ENCODE data around the gene ESPL1. TPM values are rescaled to one million over a fixed set of nuclear protein-coding genes. Genes with fewer than 3 reads are reported as not detected.

Gene ESPL1
- total and polyA plus RNA-seq, 5 donors from 2014 or later = 0.05 to 2.7 (median 0.18) TPM; not detected in 1

DNA sequence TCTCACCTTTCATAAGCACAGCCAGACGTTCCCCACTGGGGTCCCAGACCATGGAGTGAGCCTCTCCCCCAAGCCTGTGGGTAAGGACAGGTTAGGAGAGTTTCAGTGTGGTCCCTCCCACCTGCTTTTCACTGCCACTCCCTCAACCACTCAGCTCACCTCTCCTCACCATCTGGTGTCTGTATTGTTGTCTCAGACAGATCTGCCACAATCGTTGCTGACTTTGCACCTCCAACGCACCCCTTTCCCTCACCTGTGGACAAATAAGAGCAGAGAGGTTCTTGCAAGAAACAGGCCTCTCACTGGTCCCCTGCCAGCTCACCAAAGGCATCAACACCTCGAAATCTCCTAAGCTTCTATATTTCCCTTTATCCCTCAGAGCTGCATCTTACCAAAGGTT is 40.2 kb downstream of the ESPL1 start:
- Histone ChIP-seq H3K4me1 (ENCODE audit: control insufficient read depth, insufficient read depth, low read length, poor library complexity, severe bottlenecking) (no peaks in the 10 kb centered on the region), H3K9me3 (ENCODE audit: control insufficient read depth in 2 of 2, low read length in 2 of 2) (no peaks in the 10 kb centered on the region), H3K36me3 (ENCODE audit: control insufficient read depth, insufficient read depth, low read length) (peaks cover 59% of the 10 kb centered on the region), H3K27me3 (ENCODE audit: control insufficient read depth, insufficient read depth, low read length) (no peaks in the 10 kb centered on the region), H3K27ac (ENCODE audit: insufficient read depth, low read length, poor library complexity, severe bottlenecking) (no peak overlapping the region), H3K4me3 (ENCODE audit: low read depth, low read length) (no peak overlapping the region)
- H3K36me3 Mint-ChIP-seq = peaks cover 32% of the 10 kb centered on the region
- DNase-seq (no peak), ATAC-seq (ENCODE audit: low read depth in 2 of 2) (no peak)
- peaks cover 0 to 12% (median 3%) of the 10 kb centered on the region in 4 donors for H3K4me1 Mint-ChIP-seq
- peak overlapping the region in 1 of 3 donors; percentile 67 for H3K27ac Mint-ChIP-seq
- no peaks in the 10 kb centered on the region for H3K27me3 Mint-ChIP-seq
- no peaks in the 10 kb centered on the region for H3K9me3 Mint-ChIP-seq
- H3K4me3 Mint-ChIP-seq = no peak overlapping the region

DNA sequence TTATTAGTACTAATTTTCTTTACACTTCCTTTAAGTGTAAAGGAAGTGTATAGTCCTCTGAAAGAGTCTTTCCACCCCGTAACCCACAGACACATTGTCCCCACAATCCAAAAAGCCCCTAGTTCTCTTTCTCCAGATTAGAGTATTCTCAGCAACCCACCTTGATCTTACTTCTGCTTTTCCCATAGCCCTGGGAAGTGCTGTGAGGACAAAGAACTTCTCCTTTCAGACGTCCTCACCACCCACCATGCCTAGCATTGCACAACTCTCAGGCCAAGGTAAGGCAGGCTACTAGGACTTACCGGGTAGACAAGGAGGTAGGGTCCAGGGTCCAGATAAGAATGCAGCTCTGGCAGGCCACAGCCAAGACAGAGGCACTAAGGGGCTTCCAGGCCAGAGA is 45.9 kb downstream of the ESPL1 start:
- Mint-ChIP-seq H3K27ac (no peak overlapping the region), H3K4me3 (no peak overlapping the region), H3K27me3 (no peaks in the 10 kb centered on the region), H3K9me3 (no peaks in the 10 kb centered on the region), H3K4me1 (peaks cover 0 to 9% (median 6%) of the 10 kb centered on the region in 4 donors), H3K36me3 (peaks cover 29% of the 10 kb centered on the region)
- ATAC-seq (ENCODE audit: low read depth in 2 of 2) = no peak
- no peak overlapping the region for H3K4me3 ChIP-seq (ENCODE audit: low read depth, low read length)
- no peak overlapping the region for H3K27ac ChIP-seq (ENCODE audit: insufficient read depth, low read length, poor library complexity, severe bottlenecking)
- H3K4me1 ChIP-seq (ENCODE audit: control insufficient read depth, insufficient read depth, low read length, poor library complexity, severe bottlenecking) = no peaks in the 10 kb centered on the region
- no peaks in the 10 kb centered on the region for H3K27me3 ChIP-seq (ENCODE audit: control insufficient read depth, insufficient read depth, low read length)
- H3K36me3 ChIP-seq (ENCODE audit: control insufficient read depth, insufficient read depth, low read length) = peaks cover 47% of the 10 kb centered on the region
- DNase-seq = no peak
- H3K9me3 ChIP-seq (ENCODE audit: control insufficient read depth in 2 of 2, low read length in 2 of 2) = no peaks in the 10 kb centered on the region

GRCh38 chr12:53320352-53321195 is 52.5 kb downstream of the ESPL1 start:
- Mint-ChIP-seq H3K4me1 (peaks cover 8 to 51% (median 37%) of the 10 kb centered on the region in 4 donors), H3K27me3 (peaks cover 7% of the 10 kb centered on the region), H3K27ac (peak overlapping the region; percentile 95 to 99 (median 98)), H3K4me3 (peak overlapping the region; percentile 96 to 99 (median 98)), H3K36me3 (peaks cover 9% of the 10 kb centered on the region), H3K9me3 (no peaks in the 10 kb centered on the region)
- DNase-seq = no peak
- ATAC-seq (ENCODE audit: low read depth in 2 of 2) = no peak
- H3K36me3 ChIP-seq (ENCODE audit: control insufficient read depth, insufficient read depth, low read length) = peaks cover 15% of the 10 kb centered on the region
- H3K4me3 ChIP-seq (ENCODE audit: low read depth, low read length) = peak overlapping the region; percentile 85
- H3K9me3 ChIP-seq (ENCODE audit: control insufficient read depth in 2 of 2, low read length in 2 of 2) = no peaks in the 10 kb centered on the region
- no peaks in the 10 kb centered on the region for H3K27me3 ChIP-seq (ENCODE audit: control insufficient read depth, insufficient read depth, low read length)
- H3K27ac ChIP-seq (ENCODE audit: insufficient read depth, low read length, poor library complexity, severe bottlenecking) = peak overlapping the region; percentile 91
- H3K4me1 ChIP-seq (ENCODE audit: control insufficient read depth, insufficient read depth, low read length, poor library complexity, severe bottlenecking) = peaks cover 40% of the 10 kb centered on the region

DNA sequence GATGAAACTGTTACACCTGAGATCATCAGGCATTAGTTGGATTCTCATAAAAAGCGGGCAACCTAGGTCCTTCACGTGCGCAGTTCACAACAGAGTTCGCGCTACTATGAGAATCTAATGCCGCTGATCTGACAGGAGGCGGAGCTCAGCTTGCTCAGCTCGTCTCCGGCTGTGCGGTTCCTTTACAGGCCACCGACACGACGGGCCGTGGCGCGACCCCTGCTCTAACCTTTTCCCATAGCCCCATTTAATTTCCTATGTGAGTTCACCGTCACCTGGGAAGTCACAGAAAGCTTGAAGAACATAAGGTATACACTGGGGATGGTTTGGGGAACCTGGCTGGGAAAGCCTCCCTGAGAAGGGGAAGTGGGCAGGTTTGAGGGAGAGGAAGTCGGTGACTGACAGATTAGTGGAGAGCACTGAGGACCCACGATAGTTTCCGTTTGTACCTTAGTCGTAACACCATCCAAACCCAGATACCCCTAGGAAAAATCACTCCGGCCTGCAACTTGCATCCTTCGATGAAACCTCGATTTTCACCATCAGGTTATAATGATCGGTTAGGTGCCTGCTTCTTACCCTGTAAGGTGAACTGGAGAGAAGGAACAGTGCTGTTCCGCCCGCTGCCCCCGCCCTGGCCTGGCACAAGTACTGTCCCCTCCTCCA is 56.1 kb downstream of the ESPL1 start:
- Histone ChIP-seq H3K36me3 (ENCODE audit: control insufficient read depth, insufficient read depth, low read length) (no peaks in the 10 kb centered on the region), H3K4me1 (ENCODE audit: control insufficient read depth, insufficient read depth, low read length, poor library complexity, severe bottlenecking) (peaks cover 47% of the 10 kb centered on the region), H3K27ac (ENCODE audit: insufficient read depth, low read length, poor library complexity, severe bottlenecking) (peak overlapping the region; percentile 85), H3K4me3 (ENCODE audit: low read depth, low read length) (peak overlapping the region; percentile 77), H3K9me3 (ENCODE audit: control insufficient read depth in 2 of 2, low read length in 2 of 2) (no peaks in the 10 kb centered on the region), H3K27me3 (ENCODE audit: control insufficient read depth, insufficient read depth, low read length) (no peaks in the 10 kb centered on the region)
- Mint-ChIP-seq H3K27ac (peak overlapping the region; percentile 94 to 98 (median 97)), H3K9me3 (no peaks in the 10 kb centered on the region), H3K36me3 (no peaks in the 10 kb centered on the region), H3K4me1 (peaks cover 8 to 47% (median 37%) of the 10 kb centered on the region in 4 donors), H3K27me3 (peaks cover 7% of the 10 kb centered on the region), H3K4me3 (peak overlapping the region; percentile 92 to 99 (median 96))
- DNase-seq (peak; percentile 27 to 87 (median 69)), ATAC-seq (ENCODE audit: low read depth in 2 of 2) (peak; percentile 31 to 35)

GRCh38 chr12:53324779-53325510 is 56.8 kb downstream of the ESPL1 start:
- H3K27ac Mint-ChIP-seq = peak overlapping the region; percentile 94 to 98 (median 97)
- Histone ChIP-seq H3K9me3 (ENCODE audit: control insufficient read depth in 2 of 2, low read length in 2 of 2) (no peaks in the 10 kb centered on the region), H3K27ac (ENCODE audit: insufficient read depth, low read length, poor library complexity, severe bottlenecking) (peak overlapping the region; percentile 85), H3K36me3 (ENCODE audit: control insufficient read depth, insufficient read depth, low read length) (no peaks in the 10 kb centered on the region), H3K4me1 (ENCODE audit: control insufficient read depth, insufficient read depth, low read length, poor library complexity, severe bottlenecking) (peaks cover 47% of the 10 kb centered on the region), H3K27me3 (ENCODE audit: control insufficient read depth, insufficient read depth, low read length) (no peaks in the 10 kb centered on the region), H3K4me3 (ENCODE audit: low read depth, low read length) (peak overlapping the region; percentile 77)
- ATAC-seq (ENCODE audit: low read depth in 2 of 2) = peak; percentile 59 to 60
- peak; percentile 79 to 93 (median 80) for DNase-seq
- H3K4me3 Mint-ChIP-seq = peak overlapping the region; percentile 92 to 99 (median 96)
- no peaks in the 10 kb centered on the region for H3K36me3 Mint-ChIP-seq
- H3K4me1 Mint-ChIP-seq = peaks cover 8 to 46% (median 35%) of the 10 kb centered on the region in 4 donors
- H3K27me3 Mint-ChIP-seq = peaks cover 7% of the 10 kb centered on the region
- H3K9me3 Mint-ChIP-seq = peaks cover 0 to 2% (median 0%) of the 10 kb centered on the region in 7 donors

DNA sequence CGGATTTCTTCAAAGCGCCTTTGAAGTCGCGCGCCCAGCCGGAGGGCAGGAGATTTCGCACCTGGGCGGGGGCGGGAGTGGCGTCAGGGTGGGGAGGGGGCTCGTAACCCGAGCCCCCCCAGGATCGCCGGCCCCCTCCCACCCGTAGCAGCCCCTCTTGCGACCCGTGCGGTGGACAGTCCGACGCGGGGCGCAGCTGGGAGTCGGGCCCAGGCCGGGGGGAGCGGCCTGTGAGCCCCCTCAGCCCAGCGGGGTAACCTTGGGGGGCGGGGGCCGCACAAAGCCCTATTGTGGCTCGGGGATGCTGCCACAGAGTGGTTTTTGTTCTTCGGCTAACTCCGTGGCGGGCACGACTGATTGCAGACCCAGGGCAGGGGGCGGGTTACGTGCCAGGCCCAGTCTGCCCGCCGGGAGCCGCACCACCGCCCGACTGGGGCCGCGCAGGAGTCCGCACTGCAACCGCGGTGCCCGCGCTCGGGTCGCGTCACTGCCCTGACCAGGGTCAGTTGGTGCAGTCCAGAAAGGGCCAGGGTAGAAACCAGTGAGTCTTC is 57.5 kb downstream of the ESPL1 start:
- Histone ChIP-seq H3K27me3 (ENCODE audit: control insufficient read depth, insufficient read depth, low read length) (no peaks in the 10 kb centered on the region), H3K4me3 (ENCODE audit: low read depth, low read length) (no peak overlapping the region), H3K9me3 (ENCODE audit: control insufficient read depth in 2 of 2, low read length in 2 of 2) (no peaks in the 10 kb centered on the region), H3K36me3 (ENCODE audit: control insufficient read depth, insufficient read depth, low read length) (no peaks in the 10 kb centered on the region), H3K27ac (ENCODE audit: insufficient read depth, low read length, poor library complexity, severe bottlenecking) (peak overlapping the region; percentile 85), H3K4me1 (ENCODE audit: control insufficient read depth, insufficient read depth, low read length, poor library complexity, severe bottlenecking) (peaks cover 42% of the 10 kb centered on the region)
- no peak for ATAC-seq (ENCODE audit: low read depth in 2 of 2)
- H3K9me3 Mint-ChIP-seq = peaks cover 0 to 2% (median 0%) of the 10 kb centered on the region in 7 donors
- peak in 2 of 3 donors; percentile 12 to 37 for DNase-seq
- H3K4me3 Mint-ChIP-seq = peak overlapping the region; percentile 83 to 96 (median 88)
- peaks cover 8 to 40% (median 29%) of the 10 kb centered on the region in 4 donors for H3K4me1 Mint-ChIP-seq
- H3K27me3 Mint-ChIP-seq = peaks cover 7% of the 10 kb centered on the region
- H3K27ac Mint-ChIP-seq = no peak overlapping the region
- H3K36me3 Mint-ChIP-seq = no peaks in the 10 kb centered on the region

Measured in CD4-positive, CD25-positive, alpha-beta regulatory T cell (primary cell).